ENCODE measurements around the gene STAMBP. TPM values are rescaled to one million over a fixed set of nuclear protein-coding genes. Genes with fewer than 3 reads are reported as not detected.

Gene STAMBP
- total RNA-seq, 4 donors from 2014 or later = 29.0 to 45.0 (median 33.5) TPM

- 70% methylated on average over 5 of the region's 5 CpGs for WGBS
- Histone ChIP-seq H3K36me3 (no peaks in the 10 kb centered on the region), H3K27ac (no peak overlapping the region), H3K27me3 (no peaks in the 10 kb centered on the region), H3K4me3 (no peak overlapping the region), H3K4me1 (no peaks in the 10 kb centered on the region), H3K9me3 (no peaks in the 10 kb centered on the region)
- DNase-seq (ENCODE audit: low spot score in 2 of 2) = no peak
- no peak for TF ChIP-seq POLR2A (IDR thresholded peaks at IDR 0.05)
Observed at GRCh38 chr2:73889206-73889605, 60.4 kb downstream of the STAMBP start.

- H3K36me3 ChIP-seq = no peaks in the 10 kb centered on the region
- 83% methylated on average over 9 of the region's 9 CpGs for WGBS
- no peak for TF ChIP-seq EP300 (IDR thresholded peaks at IDR 0.05)
- TF ChIP-seq CTCF (IDR thresholded peaks at IDR 0.05) = no peak
- no peak for TF ChIP-seq POLR2AphosphoS5 (IDR thresholded peaks at IDR 0.05)
- TF ChIP-seq POLR2A (IDR thresholded peaks at IDR 0.05) = no peak
- H3K4me1 ChIP-seq = no peaks in the 10 kb centered on the region
- no peaks in the 10 kb centered on the region for H3K27me3 ChIP-seq
- no peaks in the 10 kb centered on the region for H3K9me3 ChIP-seq
- no peak for DNase-seq (ENCODE audit: low spot score in 2 of 2)
- H3K27ac ChIP-seq = no peak overlapping the region
- H3K4me3 ChIP-seq = no peak overlapping the region
Observed at GRCh38 chr2:73890301-73891092, 61.7 kb downstream of the STAMBP start.

DNA sequence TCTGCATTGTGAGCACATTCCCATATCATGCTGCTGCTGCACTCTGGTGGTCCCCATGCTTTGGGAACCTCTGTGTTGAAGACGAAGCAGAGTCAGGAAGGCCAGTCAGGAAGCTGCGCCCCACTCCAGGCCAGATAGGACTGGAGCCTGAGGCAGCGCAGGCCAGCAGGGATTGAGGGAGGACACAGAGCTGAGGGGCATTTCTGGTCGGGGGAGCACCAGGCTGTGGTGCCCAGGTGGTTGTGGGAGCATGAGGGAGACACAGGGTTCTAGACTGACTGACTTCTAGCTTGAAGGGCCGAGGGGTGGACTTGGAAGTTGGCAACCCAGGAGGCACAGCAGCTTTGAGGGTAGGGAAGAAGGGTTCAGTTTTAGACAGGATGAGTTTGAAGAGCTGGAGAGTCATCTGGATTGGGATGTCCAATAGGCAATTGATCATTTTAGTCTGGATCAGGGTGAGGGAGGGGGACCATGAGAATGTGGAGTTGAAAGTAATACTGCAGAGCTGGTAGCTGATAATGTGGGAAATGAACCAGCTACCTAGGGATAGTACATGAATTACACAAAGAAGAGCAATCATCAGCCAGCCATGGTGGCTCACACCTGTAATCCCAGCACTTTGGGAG is 62.6 kb downstream of the STAMBP start:
- TF ChIP-seq EP300 (IDR thresholded peaks at IDR 0.05) = no peak
- no peak for TF ChIP-seq POLR2A (IDR thresholded peaks at IDR 0.05)
- TF ChIP-seq CTCF (IDR thresholded peaks at IDR 0.05) = no peak
- no peak for TF ChIP-seq POLR2AphosphoS5 (IDR thresholded peaks at IDR 0.05)
- H3K4me3 ChIP-seq = no peak overlapping the region
- no peaks in the 10 kb centered on the region for H3K9me3 ChIP-seq
- H3K36me3 ChIP-seq = no peaks in the 10 kb centered on the region
- H3K27ac ChIP-seq = no peak overlapping the region
- DNase-seq (ENCODE audit: low spot score in 2 of 2) = peak in 1 of 2 donors; percentile 65
- 97% methylated on average over 4 of the region's 5 CpGs for WGBS
- H3K4me1 ChIP-seq = peaks cover 2% of the 10 kb centered on the region
- H3K27me3 ChIP-seq = no peaks in the 10 kb centered on the region

GRCh38 chr2:73892631-73893329 is 64.0 kb downstream of the STAMBP start, which contains the start of gene ACTG2:
TSS of gene ACTG2 (plus strand) at chr2:73893008. CDS start at chr2:73901312, 8,304 bp downstream.
- TF ChIP-seq POLR2AphosphoS5 (IDR thresholded peaks at IDR 0.05) (no peak), CTCF (IDR thresholded peaks at IDR 0.05) (no peak), EP300 (IDR thresholded peaks at IDR 0.05) (no peak), POLR2A (IDR thresholded peaks at IDR 0.05) (no peak)
- Histone ChIP-seq H3K4me3 (no peak within 1 kb of the TSS), H3K27me3 (no peaks in the 10 kb centered on the region), H3K9me3 (no peaks in the 10 kb centered on the region), H3K36me3 (no peaks in the 10 kb centered on the region), H3K4me1 (peaks cover 14% of the 10 kb centered on the region), H3K27ac (no peak within 1 kb of the TSS)
- WGBS = 81% methylated on average over 12 of the region's 15 CpGs
- peak in 1 of 2 donors; percentile 53 for DNase-seq (ENCODE audit: low spot score in 2 of 2)

DNA sequence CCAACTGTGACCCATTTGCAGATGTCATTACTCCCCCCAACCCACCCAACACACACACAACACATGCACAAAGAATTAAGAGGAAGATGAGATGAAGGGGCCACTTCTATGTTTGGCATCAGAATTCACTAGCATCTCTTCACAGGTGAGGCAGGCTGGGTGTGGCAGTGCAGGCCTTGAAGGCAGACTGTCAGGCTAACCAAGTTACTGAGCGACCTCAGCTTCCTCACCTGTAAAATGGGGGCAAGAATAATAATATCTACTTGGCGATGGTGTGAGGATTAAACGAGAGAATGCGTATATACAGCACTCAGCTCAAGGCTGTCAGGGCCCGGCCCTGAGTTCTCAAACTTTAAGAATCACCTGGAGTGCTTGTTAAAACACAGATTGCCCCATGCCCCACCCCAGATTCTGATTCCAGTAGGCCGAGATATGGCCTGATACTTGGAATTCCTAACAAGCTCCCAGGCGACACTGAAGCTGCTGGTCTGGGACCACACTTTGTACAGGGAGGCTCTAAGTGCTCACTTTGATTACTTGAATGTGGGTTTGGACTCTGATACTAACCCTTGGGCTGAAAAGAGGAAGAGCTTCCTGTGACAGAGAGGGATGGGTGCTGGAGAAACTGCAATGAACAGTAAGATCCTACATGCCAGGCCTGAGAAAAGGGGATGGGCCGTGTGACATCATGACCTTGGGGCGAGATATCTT is 65.2 kb downstream of the STAMBP start:
- no peak overlapping the region for H3K4me3 ChIP-seq
- WGBS = 88% methylated on average over 9 of the region's 9 CpGs

More for the DNA sequence above, 65.2 kb downstream of the STAMBP start:
- Histone ChIP-seq H3K36me3 (no peaks in the 10 kb centered on the region), H3K9me3 (no peaks in the 10 kb centered on the region), H3K4me1 (peaks cover 14% of the 10 kb centered on the region), H3K27ac (no peak overlapping the region), H3K27me3 (no peaks in the 10 kb centered on the region)
- DNase-seq (ENCODE audit: low spot score in 2 of 2) = no peak
- TF ChIP-seq CTCF (IDR thresholded peaks at IDR 0.05) (no peak), POLR2AphosphoS5 (IDR thresholded peaks at IDR 0.05) (no peak), POLR2A (IDR thresholded peaks at IDR 0.05) (no peak), EP300 (IDR thresholded peaks at IDR 0.05) (no peak)

All from suprapubic skin (tissue), 4 donors.